H9 (cell line): ENCODE data around the gene DISC1. TPM values are rescaled to one million over a fixed set of nuclear protein-coding genes. Genes with fewer than 3 reads are reported as not detected.
"Not testable (repeated sequence)": the region's sequence is repeated elsewhere in the genome, so short reads cannot be mapped to it uniquely, and the experiment has no call there.

Experiments
- DNase-seq: peaks from one replicate; pipeline ENCODE4 v3.0.0-alpha.2; 2017
- H2AFZ ChIP-seq: one replicate; pipeline ENCODE4 v1.6.1; 2013; ENCODE audit warnings: mild to moderate bottlenecking, low read length, control low read depth, moderate library complexity
- H2AK5ac ChIP-seq: 2 replicates; pipeline ENCODE4 v1.6.1; 2013; ENCODE audit warnings: low read length, control low read depth, mixed read lengths; ENCODE audit not compliant: insufficient read length
- H2BK120ac ChIP-seq: one replicate; pipeline ENCODE4 v1.6.1; 2013; ENCODE audit warnings: low read depth, mild to moderate bottlenecking, low read length, control low read depth, inconsistent platforms; ENCODE audit not compliant: poor library complexity, severe bottlenecking
- H2BK12ac ChIP-seq: 2 replicates; pipeline ENCODE4 v1.6.1; 2013; ENCODE audit warnings: low read length, control low read depth, mixed read lengths, low read depth; ENCODE audit not compliant: insufficient read length
- H2BK15ac ChIP-seq: 2 replicates; pipeline ENCODE4 v1.6.1; 2013; ENCODE audit warnings: low read depth, low read length, control low read depth
- H2BK20ac ChIP-seq: one replicate; pipeline ENCODE4 v1.6.1; 2013; ENCODE audit warnings: low read depth, mild to moderate bottlenecking, low read length, control low read depth, inconsistent platforms; ENCODE audit not compliant: poor library complexity, severe bottlenecking
- H2BK5ac ChIP-seq: 2 replicates; pipeline ENCODE4 v1.6.1; 2013; ENCODE audit warnings: low read length, control low read depth, mixed read lengths; ENCODE audit not compliant: insufficient read length
- H3K14ac ChIP-seq: 2 replicates; pipeline ENCODE4 v1.6.1; 2013; ENCODE audit warnings: low read length, control low read depth; ENCODE audit not compliant: insufficient read depth
- H3K18ac ChIP-seq: 2 replicates; pipeline ENCODE4 v1.6.1; 2013; ENCODE audit warnings: low read depth, mild to moderate bottlenecking, mixed read lengths, low read length, control low read depth; ENCODE audit not compliant: insufficient read length
- H3K23ac ChIP-seq: 2 replicates; pipeline ENCODE4 v1.6.1; 2013; ENCODE audit warnings: low read length, control low read depth, mixed read lengths, low read depth; ENCODE audit not compliant: insufficient read length
- H3K23me2 ChIP-seq: 2 replicates; pipeline ENCODE4 v1.6.1; 2013; ENCODE audit warnings: low read depth, mild to moderate bottlenecking, mixed read lengths, low read length, control low read depth; ENCODE audit not compliant: insufficient read length, poor library complexity, severe bottlenecking
- H3K27ac ChIP-seq: 2 replicates; pipeline ENCODE4 v1.5.1; 2013; ENCODE audit warnings: low read length, control low read depth, mixed read lengths, low read depth; ENCODE audit not compliant: insufficient read length
- H3K27me3 ChIP-seq: 2 replicates; pipeline ENCODE4 v1.6.1; 2013; ENCODE audit warnings: low read length, control low read depth, inconsistent platforms; ENCODE audit not compliant: insufficient read depth
- H3K4ac ChIP-seq: 2 replicates; pipeline ENCODE4 v1.6.1; 2013; ENCODE audit warnings: low read depth, mild to moderate bottlenecking, control low read depth, inconsistent platforms, low read length, moderate library complexity
- H3K4me1 ChIP-seq: 2 replicates; pipeline ENCODE4 v1.6.1; 2013; ENCODE audit warnings: low read length, control low read depth, inconsistent platforms; ENCODE audit not compliant: insufficient read depth
- H3K4me2 ChIP-seq: 2 replicates; pipeline ENCODE4 v1.6.1; 2013; ENCODE audit warnings: low read length, control low read depth, mixed read lengths; ENCODE audit not compliant: insufficient read length, insufficient read depth
- H3K56ac ChIP-seq: 2 replicates; pipeline ENCODE4 v1.6.1; 2013; ENCODE audit warnings: low read depth, mild to moderate bottlenecking, mixed read lengths, low read length, control low read depth; ENCODE audit not compliant: insufficient read length
- H3K79me1 ChIP-seq: 2 replicates; pipeline ENCODE4 v1.6.1; 2013; ENCODE audit warnings: low read depth, mild to moderate bottlenecking, moderate library complexity, low read length, control low read depth, inconsistent platforms; ENCODE audit not compliant: insufficient read depth, poor library complexity, severe bottlenecking
- H3K79me2 ChIP-seq: 2 replicates; pipeline ENCODE4 v1.6.1; 2013; ENCODE audit warnings: low read length, control low read depth, inconsistent platforms; ENCODE audit not compliant: insufficient read depth
- H3K9ac ChIP-seq: 2 replicates; pipeline ENCODE4 v1.6.1; 2013; ENCODE audit warnings: low read length, control low read depth, mixed read lengths; ENCODE audit not compliant: insufficient read length; ENCODE audit errors: extremely low read depth
- H3K9me3 ChIP-seq: one replicate; pipeline ENCODE4 v1.6.1; 2013; ENCODE audit warnings: low read depth, low read length, inconsistent platforms; ENCODE audit not compliant: control insufficient read depth
- H3T11ph ChIP-seq: one replicate; pipeline ENCODE4 v1.6.1; 2013; ENCODE audit warnings: mild to moderate bottlenecking, low read length, control low read depth, inconsistent platforms
- H4K20me1 ChIP-seq: one replicate; pipeline ENCODE4 v1.6.1; 2013; ENCODE audit not compliant: control insufficient read depth, insufficient read length, insufficient read depth
- H4K5ac ChIP-seq: 2 replicates; pipeline ENCODE4 v1.6.1; 2013; ENCODE audit warnings: low read depth, mild to moderate bottlenecking, mixed read lengths, low read length, control low read depth; ENCODE audit not compliant: insufficient read length
- H4K8ac ChIP-seq: replicated peaks from 2 replicates; pipeline ENCODE4 v1.6.1; 2013; ENCODE audit warnings: low read length, control low read depth, mixed read lengths, low read depth; ENCODE audit not compliant: insufficient read length
- H4K91ac ChIP-seq: 2 replicates; pipeline ENCODE4 v1.6.1; 2013; ENCODE audit warnings: low read depth, mild to moderate bottlenecking, moderate library complexity, mixed read lengths, low read length, control low read depth; ENCODE audit not compliant: insufficient read length
- H3K27ac Mint-ChIP-seq, 3 experiments: 2 replicates in 2 of 3; 3 replicates in 1 of 3; pipeline ENCODE4 v1.8.0; 2020 to 2021; ENCODE audit warnings: mixed read lengths in 3 of 3, mild to moderate bottlenecking in 1 of 3, moderate library complexity in 1 of 3
- H3K27me3 Mint-ChIP-seq: 2 replicates; pipeline ENCODE4 v1.8.0; 2021; ENCODE audit warnings: low read depth, mild to moderate bottlenecking, moderate library complexity, mixed read lengths
- H3K36me3 Mint-ChIP-seq, 3 experiments: 2 replicates in 2 of 3; 3 replicates in 1 of 3; pipeline ENCODE4 v1.8.0; 2020 to 2021; ENCODE audit warnings: low read depth in 3 of 3, mixed read lengths in 3 of 3; ENCODE audit not compliant: insufficient read depth in 1 of 3
- H3K4me1 Mint-ChIP-seq, 2 experiments: 2 replicates each; pipeline ENCODE4 v1.8.0; 2020; ENCODE audit warnings: mixed read lengths in 2 of 2
- H3K4me3 Mint-ChIP-seq, 2 experiments: 2 replicates in 1 of 2; 3 replicates in 1 of 2; pipeline ENCODE4 v1.8.0; 2020 to 2021; ENCODE audit warnings: mild to moderate bottlenecking in 2 of 2, mixed read lengths in 2 of 2, moderate library complexity in 1 of 2
- H3K9me3 Mint-ChIP-seq, 2 experiments: 2 replicates in 1 of 2; 3 replicates in 1 of 2; pipeline ENCODE4 v1.8.0; 2020; ENCODE audit warnings: mild to moderate bottlenecking in 2 of 2, mixed read lengths in 2 of 2, moderate library complexity in 1 of 2
- WGBS: extraction: QIAGEN DNeasy Blood & Tissue Kit; methylation state at CpG from one replicate; pipeline ENCODE4 v1.1.7; 2013; ENCODE audit warnings: missing lambda C conversion rate, low lambda C conversion rate, mixed read lengths; ENCODE audit not compliant: insufficient read length; ENCODE audit errors: extremely low coverage; 5-methylcytosine and 5-hydroxymethylcytosine counted together
- total RNA-seq: library from RNA; stranded (reverse); gene quantifications from 2 replicates; pipeline ENCODE4 v1.2.1, GENCODE V29; 2021
- TF ChIP-seq, protein P1 (sequence below): fragments of 200-600 bp; sonication (generic); conservative IDR thresholded peaks from 3 replicates; pipeline ENCODE4 v1.8.0; 2021; ENCODE audit warnings: antibody characterized with exemption, mild to moderate bottlenecking

The DISC1 gene
- total RNA-seq, 1 experiment from 2014 or later = 2.5 TPM

DNA sequence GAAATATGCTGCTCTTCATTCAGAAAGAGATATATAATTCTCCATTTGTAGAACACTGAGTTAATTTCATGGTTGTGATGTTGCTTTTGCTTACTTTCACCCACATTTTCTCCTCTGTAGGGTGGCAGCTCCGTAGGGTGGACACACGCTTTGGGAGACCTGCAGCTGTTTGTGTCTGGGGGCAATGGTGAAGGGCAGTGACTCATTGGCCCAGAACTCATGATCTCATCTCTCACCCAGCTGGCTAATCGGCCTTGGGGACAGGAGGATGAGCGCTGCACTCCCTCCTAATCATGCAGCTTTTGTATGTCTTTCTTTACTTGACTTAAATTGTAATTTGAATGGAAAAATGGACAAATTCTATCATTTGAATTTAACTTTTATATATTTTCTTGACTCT lies 9.6 kb downstream of the DISC1 start:
- no peak overlapping the region for H2BK15ac ChIP-seq
- H2BK20ac ChIP-seq = no peak overlapping the region
- no peaks in the 10 kb centered on the region for H3K27me3 ChIP-seq
- H4K8ac ChIP-seq = no peak overlapping the region
- TF ChIP-seq, protein P1, sequence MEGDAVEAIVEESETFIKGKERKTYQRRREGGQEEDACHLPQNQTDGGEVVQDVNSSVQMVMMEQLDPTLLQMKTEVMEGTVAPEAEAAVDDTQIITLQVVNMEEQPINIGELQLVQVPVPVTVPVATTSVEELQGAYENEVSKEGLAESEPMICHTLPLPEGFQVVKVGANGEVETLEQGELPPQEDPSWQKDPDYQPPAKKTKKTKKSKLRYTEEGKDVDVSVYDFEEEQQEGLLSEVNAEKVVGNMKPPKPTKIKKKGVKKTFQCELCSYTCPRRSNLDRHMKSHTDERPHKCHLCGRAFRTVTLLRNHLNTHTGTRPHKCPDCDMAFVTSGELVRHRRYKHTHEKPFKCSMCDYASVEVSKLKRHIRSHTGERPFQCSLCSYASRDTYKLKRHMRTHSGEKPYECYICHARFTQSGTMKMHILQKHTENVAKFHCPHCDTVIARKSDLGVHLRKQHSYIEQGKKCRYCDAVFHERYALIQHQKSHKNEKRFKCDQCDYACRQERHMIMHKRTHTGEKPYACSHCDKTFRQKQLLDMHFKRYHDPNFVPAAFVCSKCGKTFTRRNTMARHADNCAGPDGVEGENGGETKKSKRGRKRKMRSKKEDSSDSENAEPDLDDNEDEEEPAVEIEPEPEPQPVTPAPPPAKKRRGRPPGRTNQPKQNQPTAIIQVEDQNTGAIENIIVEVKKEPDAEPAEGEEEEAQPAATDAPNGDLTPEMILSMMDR = no peak
- DNase-seq = no peak
- no peaks in the 10 kb centered on the region for H3K36me3 Mint-ChIP-seq
- no peak overlapping the region for H2BK120ac ChIP-seq
- no CpG with 5 or more reads among the region's 4 CpGs for WGBS
- no peak overlapping the region for H2BK5ac ChIP-seq
- H3K9me3 Mint-ChIP-seq = peaks cover 0 to 2% of the 10 kb centered on the region in 2 experiments; a peak in 1 of 5 replicates
- no peak overlapping the region for H3K14ac ChIP-seq
- no peak overlapping the region for H2AFZ ChIP-seq
- H3K9me3 ChIP-seq = no peaks in the 10 kb centered on the region
- H3K27me3 Mint-ChIP-seq = no peaks in the 10 kb centered on the region
- no peak overlapping the region for H3K4ac ChIP-seq
- H3K27ac Mint-ChIP-seq = peak overlapping the region in 1 of 3 experiments; percentile 68; a peak in 1 of 7 replicates
- H4K91ac ChIP-seq = no peak overlapping the region
- no peak overlapping the region for H3K9ac ChIP-seq
- no peak overlapping the region for H3K4me2 ChIP-seq
- no peaks in the 10 kb centered on the region for H3K23me2 ChIP-seq
- H4K5ac ChIP-seq = no peak overlapping the region
- H2AK5ac ChIP-seq = no peak overlapping the region
- no peak overlapping the region for H3K18ac ChIP-seq
- no peak overlapping the region for H3K4me3 Mint-ChIP-seq
- no peaks in the 10 kb centered on the region for H3K4me1 Mint-ChIP-seq
- no peak overlapping the region for H3T11ph ChIP-seq
- no peaks in the 10 kb centered on the region for H4K20me1 ChIP-seq
- H3K79me2 ChIP-seq = no peaks in the 10 kb centered on the region
- no peak overlapping the region for H2BK12ac ChIP-seq
- H3K79me1 ChIP-seq = no peaks in the 10 kb centered on the region
- no peaks in the 10 kb centered on the region for H3K4me1 ChIP-seq
- H3K27ac ChIP-seq = no peak overlapping the region
- H3K23ac ChIP-seq = no peak overlapping the region
- no peak overlapping the region for H3K56ac ChIP-seq

DNA sequence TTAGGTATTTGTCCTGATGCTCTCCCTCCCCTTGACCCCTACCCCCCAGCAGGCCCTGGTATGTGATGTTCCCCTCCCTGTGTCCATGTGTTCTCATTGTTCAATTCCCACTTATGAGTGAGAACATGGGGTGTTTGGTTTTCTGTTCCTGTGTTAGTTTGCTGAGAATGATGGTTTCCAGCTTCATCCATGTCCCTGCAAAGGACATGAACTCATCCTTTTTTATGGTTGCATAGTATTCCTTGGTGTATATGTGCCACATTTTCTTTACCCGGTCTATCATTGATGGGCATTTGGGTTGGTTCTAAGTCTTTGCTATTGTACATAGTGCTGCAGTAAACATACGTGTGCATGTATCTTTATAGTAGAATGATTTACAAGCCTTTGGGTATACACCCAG lies 10.3 kb downstream of the DISC1 start:
- H2BK12ac ChIP-seq, H4K20me1 ChIP-seq, H3K27ac Mint-ChIP-seq, H3K18ac ChIP-seq, H3K14ac ChIP-seq, H2BK20ac ChIP-seq, H3K36me3 Mint-ChIP-seq, H3K27me3 Mint-ChIP-seq, H4K91ac ChIP-seq, H3K9me3 ChIP-seq, H3K9ac ChIP-seq, H4K8ac ChIP-seq, H3K79me1 ChIP-seq, H2AFZ ChIP-seq, H3K4me2 ChIP-seq, H3K4me1 Mint-ChIP-seq, H3K56ac ChIP-seq, H3K23me2 ChIP-seq, H3T11ph ChIP-seq, DNase-seq, H2AK5ac ChIP-seq, H4K5ac ChIP-seq, H3K23ac ChIP-seq, H3K4me1 ChIP-seq, H2BK5ac ChIP-seq, H3K79me2 ChIP-seq, H3K27ac ChIP-seq, H2BK15ac ChIP-seq, H3K4ac ChIP-seq, H3K9me3 Mint-ChIP-seq, H3K4me3 Mint-ChIP-seq, H2BK120ac ChIP-seq, H3K27me3 ChIP-seq: not testable (repeated sequence)
- WGBS = no CpG with 5 or more reads among the region's 2 CpGs
